PC-9 (cell line): Measurements from ENCODE around the gene ZCCHC4. TPM values are rescaled to one million over a fixed set of nuclear protein-coding genes. Genes with fewer than 3 reads are reported as not detected.

Source experiments
- BruUV-seq: library from RNA; stranded (reverse); fragments of 400-500 nt; replicated peaks from 2 replicates; lab custom pipeline; 2021; lab: Mats Ljungman, UMichigan
- CTCF ChIA-PET: fragments of 300-600 bp; sonication (Branson Sonifier 250); formaldehyde crosslinking; loops from one replicate; lab custom pipeline; 2022; ENCODE audit warnings: antibody characterized with exemption; lab: Charles Lee
- POLR2A ChIA-PET: fragments of 300-600 bp; sonication (Branson Sonifier 250); formaldehyde crosslinking; loops from one replicate; lab custom pipeline; 2022; ENCODE audit warnings: antibody characterized with exemption; ENCODE audit not compliant: unreplicated experiment; lab: Charles Lee
- DNase-seq, 2 experiments: peaks; one replicate each; pipeline versions ENCODE4 v3.0.0 to v3.0.0-alpha.2; 2015 to 2022; ENCODE audit warnings: mixed read lengths in 1 of 2
- H2AFZ ChIP-seq: fragments of 200-600 bp; sonication (generic); 2 replicates; pipeline ENCODE4 v1.8.1; 2017; ENCODE audit warnings: antibody characterized with exemption
- H3F3A ChIP-seq: fragments of 200-600 bp; sonication (generic); 2 replicates; pipeline ENCODE4 v1.8.1; 2017; ENCODE audit warnings: antibody characterized with exemption, mild to moderate bottlenecking, low read depth; ENCODE audit not compliant: insufficient read depth
- H3K27ac ChIP-seq: fragments of 200-600 bp; sonication (generic); 2 replicates; pipeline ENCODE4 v1.6.1; 2016; ENCODE audit warnings: mixed run types
- H3K27me3 ChIP-seq: fragments of 200-600 bp; sonication (generic); 2 replicates; pipeline ENCODE4 v1.6.1; 2016; ENCODE audit warnings: low read depth, mixed run types; ENCODE audit not compliant: insufficient read depth
- H3K36me3 ChIP-seq: fragments of 200-600 bp; sonication (generic); 2 replicates; pipeline ENCODE4 v1.6.1; 2016; ENCODE audit warnings: low read depth, mixed run types
- H3K4me1 ChIP-seq: fragments of 200-600 bp; sonication (generic); replicated peaks from 2 replicates; pipeline ENCODE4 v1.6.1; 2016; ENCODE audit warnings: mixed run types; ENCODE audit not compliant: insufficient read depth
- H3K4me2 ChIP-seq: fragments of 200-600 bp; sonication (generic); 2 replicates; pipeline ENCODE4 v1.6.1; 2017; ENCODE audit warnings: mixed run types
- H3K4me3 ChIP-seq: fragments of 200-600 bp; sonication (generic); 2 replicates; pipeline ENCODE4 v1.6.1; 2016; ENCODE audit warnings: mixed run types
- H3K79me2 ChIP-seq: fragments of 200-600 bp; sonication (generic); 2 replicates; pipeline ENCODE4 v1.6.1; 2017; ENCODE audit warnings: low read depth, mixed run types
- H3K9me2 ChIP-seq: fragments of 200-600 bp; sonication (generic); 2 replicates; pipeline ENCODE4 v1.8.1; 2017; ENCODE audit warnings: mild to moderate bottlenecking; ENCODE audit not compliant: insufficient read depth
- H3K9me3 ChIP-seq: fragments of 200-600 bp; sonication (generic); 2 replicates; pipeline ENCODE4 v1.8.1; 2016; ENCODE audit warnings: low read depth; ENCODE audit not compliant: insufficient read depth
- H4K20me1 ChIP-seq: fragments of 200-600 bp; sonication (generic); 2 replicates; pipeline ENCODE4 v1.8.1; 2017; ENCODE audit not compliant: insufficient read depth
- EZH2 ChIP-seq: fragments of 200-600 bp; sonication (generic); IDR thresholded peaks from 2 replicates; pipeline ENCODE4 v1.8.0; 2017; ENCODE audit warnings: antibody characterized with exemption, low read depth
- intact Hi-C: fragments of 100-400 bp; cut with micrococcal nuclease; formaldehyde crosslinking; loops from one replicate; pipeline ENCODE4 v1.10.0; 2022; ENCODE audit not compliant: unreplicated experiment
- total RNA-seq: library from RNA; stranded (reverse); gene quantifications from 2 replicates; pipeline ENCODE4 v1.2.3, GENCODE V29; 2021
- TF ChIP-seq, protein P1 (sequence below): fragments of 200-600 bp; sonication (generic); conservative IDR thresholded peaks from 2 replicates; pipeline ENCODE4 v1.6.1; 2017; ENCODE audit warnings: mixed run types, antibody characterized with exemption, mild to moderate bottlenecking, moderate library complexity

The ZCCHC4 gene
- total RNA-seq, 1 experiment from 2014 or later = 11.7 TPM

DNA sequence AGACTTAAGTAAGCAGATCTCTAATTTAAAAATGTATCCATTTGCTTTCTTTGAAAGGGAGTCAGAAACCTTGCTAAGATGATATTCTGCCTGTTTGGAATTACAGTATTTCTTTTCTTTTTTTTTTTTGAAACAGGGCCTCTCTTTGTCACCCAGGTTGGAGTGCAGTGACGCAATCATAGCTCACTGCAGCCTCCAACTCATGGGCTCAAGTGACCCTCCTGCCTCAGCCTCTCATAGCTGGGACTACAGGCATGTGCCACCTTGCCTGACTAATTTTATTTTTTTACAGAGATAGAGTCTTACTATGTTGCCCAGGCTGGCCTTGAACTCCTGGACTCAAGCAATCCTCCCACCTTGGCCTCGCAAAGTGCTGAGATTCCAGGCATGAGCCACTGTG lies 104.4 kb downstream of the ZCCHC4 start:
- DNase-seq = no peak
- H3K27ac ChIP-seq = no peak overlapping the region
- H2AFZ ChIP-seq = no peak overlapping the region
- no peaks in the 10 kb centered on the region for H3K27me3 ChIP-seq
- BruUV-seq = no TSS peak
- no peak overlapping the region for H3K4me2 ChIP-seq
- no peaks in the 10 kb centered on the region for H3K4me1 ChIP-seq
- no peaks in the 10 kb centered on the region for H3K9me3 ChIP-seq
- H3K4me3 ChIP-seq = no peak overlapping the region
- peaks cover 7% of the 10 kb centered on the region; the same call in 1 of the 2 replicates for H3K36me3 ChIP-seq
- intact Hi-C loops = no loop called here
- POLR2A ChIA-PET = no interaction called here
- H4K20me1 ChIP-seq = no peaks in the 10 kb centered on the region
- H3K79me2 ChIP-seq = no peaks in the 10 kb centered on the region
- TF ChIP-seq, protein P1, sequence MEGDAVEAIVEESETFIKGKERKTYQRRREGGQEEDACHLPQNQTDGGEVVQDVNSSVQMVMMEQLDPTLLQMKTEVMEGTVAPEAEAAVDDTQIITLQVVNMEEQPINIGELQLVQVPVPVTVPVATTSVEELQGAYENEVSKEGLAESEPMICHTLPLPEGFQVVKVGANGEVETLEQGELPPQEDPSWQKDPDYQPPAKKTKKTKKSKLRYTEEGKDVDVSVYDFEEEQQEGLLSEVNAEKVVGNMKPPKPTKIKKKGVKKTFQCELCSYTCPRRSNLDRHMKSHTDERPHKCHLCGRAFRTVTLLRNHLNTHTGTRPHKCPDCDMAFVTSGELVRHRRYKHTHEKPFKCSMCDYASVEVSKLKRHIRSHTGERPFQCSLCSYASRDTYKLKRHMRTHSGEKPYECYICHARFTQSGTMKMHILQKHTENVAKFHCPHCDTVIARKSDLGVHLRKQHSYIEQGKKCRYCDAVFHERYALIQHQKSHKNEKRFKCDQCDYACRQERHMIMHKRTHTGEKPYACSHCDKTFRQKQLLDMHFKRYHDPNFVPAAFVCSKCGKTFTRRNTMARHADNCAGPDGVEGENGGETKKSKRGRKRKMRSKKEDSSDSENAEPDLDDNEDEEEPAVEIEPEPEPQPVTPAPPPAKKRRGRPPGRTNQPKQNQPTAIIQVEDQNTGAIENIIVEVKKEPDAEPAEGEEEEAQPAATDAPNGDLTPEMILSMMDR = no peak
- TF ChIP-seq EZH2 = no peak
- CTCF ChIA-PET = no interaction called here
- H3K9me2 ChIP-seq = no peaks in the 10 kb centered on the region
- H3F3A ChIP-seq = no peaks in the 10 kb centered on the region

Other genes with a start within 250 kb of the ZCCHC4 start
- gene SEPSECS, start 152.3 kb upstream of the ZCCHC4 start, total RNA-seq = 9.1 and 11.3 TPM in 2 replicates
- 16.4 and 19.3 TPM in 2 replicates for gene PI4K2B, start 78.7 kb upstream of the ZCCHC4 start, total RNA-seq
- gene ANAPC4, start 64.5 kb downstream of the ZCCHC4 start, total RNA-seq = 22.9 and 25.8 TPM in 2 replicates